GM23248 (cell line): ENCODE data around the gene PHYKPL.

Source experiments
- EZH2 ChIP-seq: fragments of 200-600 bp; sonication (generic); IDR thresholded peaks from 2 replicates; pipeline ENCODE4 v1.6.1; 2018; ENCODE audit warnings: antibody characterized with exemption, mild to moderate bottlenecking; ENCODE audit not compliant: insufficient read depth, poor library complexity, severe bottlenecking
- EZH2phosphoT487 ChIP-seq: fragments of 200-600 bp; sonication (generic); IDR thresholded peaks from 2 replicates; pipeline ENCODE4 v1.6.1; 2018; ENCODE audit warnings: antibody characterized with exemption, moderate library complexity, mild to moderate bottlenecking, low read depth; ENCODE audit not compliant: insufficient read depth

DNA sequence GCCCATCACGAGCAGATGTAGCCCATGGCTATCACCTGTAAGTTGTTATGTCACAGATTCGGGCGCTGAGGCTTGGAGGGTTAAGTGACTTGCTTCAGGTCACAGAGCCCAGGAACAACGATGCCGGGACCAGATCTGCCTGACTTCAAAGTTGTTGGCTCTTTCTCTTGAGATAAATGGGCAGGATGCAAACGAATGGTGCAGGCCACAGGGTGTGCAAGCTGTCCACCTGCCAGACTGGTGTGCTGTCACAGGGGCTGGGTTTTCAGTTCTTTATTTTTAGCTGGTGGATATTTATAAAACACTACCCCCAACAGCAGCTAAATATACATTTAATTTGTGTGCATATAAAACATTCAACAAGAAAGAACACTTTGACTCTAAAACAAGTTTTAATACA lies 17.7 kb upstream of the PHYKPL start:
- TF ChIP-seq EZH2phosphoT487 (no peak), EZH2 (no peak)
